Measurements from ENCODE around the gene HNRNPL. TPM values are rescaled to one million over a fixed set of nuclear protein-coding genes. Genes with fewer than 3 reads are reported as not detected.
A peak's percentile ranks its signal among the peaks of the same experiment; 100 is the strongest.

The HNRNPL gene
- total and polyA plus RNA-seq, 2 of the 8 experiments (the other 6 are each of a cell fraction or from before 2014, with no cell fraction given), result 404 to 779 TPM

- Histone ChIP-seq H2AFZ (ENCODE audit: low read length) (no peak overlapping the region), H3K9me3 (ENCODE audit: insufficient read depth in 2 of 2, low read depth in 1 of 2, low read length in 1 of 2) (no peaks in the 10 kb centered on the region), H3K23me2 (ENCODE audit: low read depth, low read length) (no peaks in the 10 kb centered on the region), H3K4me1 (replicated peaks in 1 of 4; ENCODE audit: control insufficient read depth in 3 of 4, insufficient read depth in 4 of 4, low read length in 3 of 4) (no peaks in the 10 kb centered on the region), H4K8ac (ENCODE audit: extremely low read depth, insufficient read depth, low read length) (peak overlapping the region; percentile 76; the same call in 1 of the 2 replicates), H3K27me3 (replicated peaks in 1 of 4; ENCODE audit: control insufficient read depth in 3 of 4, extremely low read depth in 1 of 4, insufficient read depth in 3 of 4, low read length in 3 of 4) (no peaks in the 10 kb centered on the region), H3K14ac (ENCODE audit: insufficient read length) (no peak overlapping the region), H2BK20ac (ENCODE audit: low read length) (no peak overlapping the region), H4K91ac (replicated peaks; ENCODE audit: insufficient read length, low read length) (no peak overlapping the region), H3K36me3 (ENCODE audit: control insufficient read depth in 2 of 4, insufficient read depth in 4 of 4, low read length in 3 of 4) (peaks cover 68 to 81% (median 75%) of the 10 kb centered on the region in 4 experiments), H3K56ac (replicated peaks; ENCODE audit: insufficient read length, low read depth, low read length) (no peak overlapping the region), H3K4ac (replicated peaks; ENCODE audit: insufficient read length, low read depth, low read length) (no peak overlapping the region), H3K79me1 (ENCODE audit: low read depth, low read length) (peaks cover 7% of the 10 kb centered on the region; the same call in 1 of the 2 replicates), H3K18ac (ENCODE audit: extremely low read depth, low read length) (no peak overlapping the region), H4K20me1 (replicated peaks in 1 of 2; ENCODE audit: control insufficient read depth in 1 of 2, insufficient read depth in 2 of 2, low read length in 2 of 2) (peaks cover 27 to 40% of the 10 kb centered on the region in 2 experiments), H2BK12ac (ENCODE audit: low read depth, low read length) (no peak overlapping the region), H3K9ac (replicated peaks in 1 of 4; ENCODE audit: extremely low read depth in 1 of 4, low read depth in 3 of 4, low read length in 3 of 4) (no peak overlapping the region; a peak in 1 of 7 replicates), H4K5ac (ENCODE audit: insufficient read length, low read depth, low read length) (no peak overlapping the region), H3K4me3 (ENCODE audit: extremely low read depth in 1 of 4, insufficient read depth in 2 of 4, low read depth in 3 of 4, low read length in 4 of 4) (no peak overlapping the region), H2BK120ac (replicated peaks; ENCODE audit: low read depth, low read length) (no peak overlapping the region), H2AK5ac (ENCODE audit: low read depth, low read length) (no peak overlapping the region), H3K23ac (ENCODE audit: insufficient read length) (no peak overlapping the region), H3K4me2 (ENCODE audit: insufficient read depth in 1 of 2, low read depth in 2 of 2, low read length in 2 of 2) (no peak overlapping the region), H3K79me2 (ENCODE audit: control insufficient read depth in 1 of 2, insufficient read depth in 2 of 2, low read length in 2 of 2) (peaks cover 0 to 22% of the 10 kb centered on the region in 2 experiments; a peak in 2 of 4 replicates), H2BK5ac (ENCODE audit: low read depth, low read length) (peak overlapping the region; percentile 39; the same call in 1 of the 2 replicates), H3K27ac (ENCODE audit: low read depth, low read length) (no peak overlapping the region; the same call in 1 of the 2 replicates), H2BK15ac (ENCODE audit: low read length) (no peak overlapping the region)
- 89% methylated on average over 19 of the region's 19 CpGs; no CpG with 5 or more reads in 1 of the 2 experiments for WGBS, 2 experiments (ENCODE audit: extremely low coverage in 1 of 2, insufficient coverage in 1 of 2, insufficient read length in 1 of 2, insufficient replicate concordance in 2 of 2, low coverage in 1 of 2, low lambda C conversion rate in 2 of 2, missing lambda C conversion rate in 1 of 2)
- peak; percentile 89 for TF ChIP-seq POLR2AphosphoS5 (IDR thresholded peaks at IDR 0.05; ENCODE audit: low read depth, low read length)
- TF ChIP-seq TEAD4 (IDR thresholded peaks at IDR 0.05; ENCODE audit: low read depth, low read length), result no peak
- peak in 1 of 2 experiments; percentile 49; a peak in 2 of 3 replicates for TF ChIP-seq POLR2A (IDR thresholded peaks at IDR 0.05; ENCODE audit: control extremely low read depth in 1 of 2, low read depth in 2 of 2, low read length in 2 of 2)
- FAIRE-seq, result no peak
- ChIA-PET CTCF (ENCODE audit: partially characterized antibody) (interaction anchor here (0.6 to 1.5 kb wide), 5 partner anchors 9 to 501 kb away, joined by 3 to 4 read pairs (median 3); partner anchors contain the start of genes MRPS12 and SARS2), POLR2A (ENCODE audit: partially characterized antibody) (interaction anchor here (0.7 to 14.2 kb wide), 23 partner anchors 7 to 361 kb away, joined by 3 to 376 read pairs (median 3); partner anchors contain the start of genes CCER2, HNRNPL, MRPS12 and NFKBIB)
- DNase-seq (ENCODE audit: low read depth in 1 of 2, low spot score in 2 of 2), result no peak
Measured at GRCh38 chr19:38838208-38838985, 11.4 kb downstream of the HNRNPL start.

All from H1 (cell line).